WTC11 (cell line): Measurements from ENCODE around the gene ATMIN. TPM values are rescaled to one million over a fixed set of nuclear protein-coding genes. Genes with fewer than 3 reads are reported as not detected.

Experiments
- ATAC-seq: fragments of 200-7000 bp; cut with Tn5 transposase; 2 replicates; pipeline ENCODE4 v1.10.0; 2021; ENCODE audit warnings: mild to moderate bottlenecking, moderate library complexity
- CTCF ChIA-PET: fragments of 300-600 bp; sonication (Branson Sonifier 250); formaldehyde crosslinking; loops from one replicate; lab custom pipeline; 2021; ENCODE audit warnings: antibody characterized with exemption; lab: Charles Lee
- POLR2A ChIA-PET: fragments of 350-600 bp; sonication (Branson Sonifier 250); formaldehyde crosslinking; loops from one replicate; lab custom pipeline; 2021; ENCODE audit warnings: antibody characterized with exemption; lab: Charles Lee
- DNase-seq: peaks from one replicate; pipeline ENCODE4 v3.0.0; 2021; ENCODE audit warnings: low spot score
- H3K27ac Mint-ChIP-seq: 2 replicates; pipeline ENCODE4 v1.8.0; 2021; ENCODE audit warnings: mixed read lengths
- H3K27me3 Mint-ChIP-seq: 2 replicates; pipeline ENCODE4 v1.8.0; 2021; ENCODE audit warnings: low read depth, mild to moderate bottlenecking, moderate library complexity, mixed read lengths
- H3K36me3 Mint-ChIP-seq: 2 replicates; pipeline ENCODE4 v1.8.0; 2021; ENCODE audit warnings: mixed read lengths
- H3K4me1 Mint-ChIP-seq: 2 replicates; pipeline ENCODE4 v1.8.0; 2022; ENCODE audit warnings: mixed read lengths
- H3K4me3 Mint-ChIP-seq: 2 replicates; pipeline ENCODE4 v1.8.0; 2021; ENCODE audit warnings: mild to moderate bottlenecking, moderate library complexity, mixed read lengths
- H3K9me3 Mint-ChIP-seq: 2 replicates; pipeline ENCODE4 v1.8.0; 2021; ENCODE audit warnings: mixed read lengths
- CDX4 ChIP-seq: fragments of 250-450 bp; sonication (Bioruptor Pico); IDR thresholded peaks from 2 replicates; pipeline ENCODE4 v1.9.0; 2021; ENCODE audit warnings: moderate library complexity, mild to moderate bottlenecking, inconsistent platforms, borderline replicate concordance
- E2F5 ChIP-seq: sonication (generic); formaldehyde crosslinking; IDR thresholded peaks from 2 replicates; pipeline ENCODE4 v1.8.1; 2022; ENCODE audit warnings: mild to moderate bottlenecking, moderate library complexity, missing genetic modification reagents
- GABPB1 ChIP-seq: sonication (generic); formaldehyde crosslinking; IDR thresholded peaks from 2 replicates; pipeline ENCODE4 v1.8.1; 2023; ENCODE audit warnings: mild to moderate bottlenecking, missing genetic modification reagents
- GTF2I ChIP-seq: fragments of 250-450 bp; sonication (Bioruptor Pico); conservative IDR thresholded peaks from 2 replicates; pipeline ENCODE4 v1.4.0; 2021; ENCODE audit warnings: mild to moderate bottlenecking
- IRF1 ChIP-seq: sonication (generic); formaldehyde crosslinking; IDR thresholded peaks from 2 replicates; pipeline ENCODE4 v1.8.0; 2023; ENCODE audit warnings: missing genetic modification reagents
- MYBL2 ChIP-seq: sonication (generic); formaldehyde crosslinking; IDR thresholded peaks from 2 replicates; pipeline ENCODE4 v1.8.1; 2023; ENCODE audit warnings: mild to moderate bottlenecking, moderate library complexity, missing genetic modification reagents
- NR2C2 ChIP-seq: sonication (generic); formaldehyde crosslinking; IDR thresholded peaks from 2 replicates; pipeline ENCODE4 v1.8.0; 2022; ENCODE audit warnings: mild to moderate bottlenecking, missing genetic modification reagents
- RORB ChIP-seq: fragments of 250-450 bp; sonication (Bioruptor Pico); IDR thresholded peaks from 2 replicates; pipeline ENCODE4 v1.9.0; 2021; ENCODE audit warnings: mild to moderate bottlenecking
- SMAD4 ChIP-seq: sonication (generic); formaldehyde crosslinking; IDR thresholded peaks from 2 replicates; pipeline ENCODE4 v1.8.0; 2022; ENCODE audit warnings: mild to moderate bottlenecking, missing genetic modification reagents
- SOX15 ChIP-seq: fragments of 250-450 bp; sonication (Bioruptor Pico); IDR thresholded peaks from 2 replicates; pipeline ENCODE4 v1.9.0; 2021; ENCODE audit warnings: mild to moderate bottlenecking
- SP1 ChIP-seq: sonication (generic); formaldehyde crosslinking; conservative IDR thresholded peaks from 2 replicates; pipeline ENCODE4 v1.8.1; 2022; ENCODE audit warnings: missing genetic modification reagents
- TCF7 ChIP-seq: sonication (generic); formaldehyde crosslinking; IDR thresholded peaks from 2 replicates; pipeline ENCODE4 v1.8.0; 2022; ENCODE audit warnings: mild to moderate bottlenecking, low read depth, missing genetic modification reagents, moderate library complexity
- USF2 ChIP-seq: sonication (generic); formaldehyde crosslinking; IDR thresholded peaks from 2 replicates; pipeline ENCODE4 v1.8.1; 2023; ENCODE audit warnings: mild to moderate bottlenecking, missing genetic modification reagents, moderate library complexity
- ZBTB21 ChIP-seq: sonication (generic); formaldehyde crosslinking; IDR thresholded peaks from 2 replicates; pipeline ENCODE4 v1.8.1; 2023; ENCODE audit warnings: mild to moderate bottlenecking, missing genetic modification reagents, borderline replicate concordance
- ZNF317 ChIP-seq: sonication (generic); formaldehyde crosslinking; IDR thresholded peaks from 2 replicates; pipeline ENCODE4 v1.8.1; 2023; ENCODE audit warnings: low read depth, mild to moderate bottlenecking, moderate library complexity, missing genetic modification reagents, borderline replicate concordance
- ZNF396 ChIP-seq: fragments of 250-450 bp; sonication (Bioruptor Pico); IDR thresholded peaks from 2 replicates; pipeline ENCODE4 v1.8.0; 2021; ENCODE audit warnings: mild to moderate bottlenecking, moderate library complexity, borderline replicate concordance
- ZNF416 ChIP-seq: fragments of 250-450 bp; sonication (Bioruptor Pico); IDR thresholded peaks from 2 replicates; pipeline ENCODE4 v1.9.0; 2021; ENCODE audit warnings: mild to moderate bottlenecking, inconsistent platforms
- total RNA-seq: library from RNA; stranded (reverse); gene quantifications from 3 replicates; pipeline ENCODE4 v1.2.3, GENCODE V29; 2021
- TF ChIP-seq, protein P1 (sequence below): sonication (generic); formaldehyde crosslinking; conservative IDR thresholded peaks from 2 replicates; pipeline ENCODE4 v1.8.1; 2023; ENCODE audit warnings: mild to moderate bottlenecking, low read depth, missing genetic modification reagents, moderate library complexity
- TF ChIP-seq, protein P2 (sequence below): sonication (generic); formaldehyde crosslinking; IDR thresholded peaks from 2 replicates; pipeline ENCODE4 v1.8.1; 2022; ENCODE audit warnings: missing genetic modification reagents, borderline replicate concordance
- TF ChIP-seq, protein P3 (sequence below): fragments of 250-450 bp; sonication (Bioruptor Pico); IDR thresholded peaks from 2 replicates; pipeline ENCODE4 v1.9.0; 2021; ENCODE audit warnings: mild to moderate bottlenecking
- TF ChIP-seq, protein P4 (sequence below): fragments of 250-450 bp; sonication (Bioruptor Pico); IDR thresholded peaks from 2 replicates; pipeline ENCODE4 v1.8.0; 2021; ENCODE audit warnings: mild to moderate bottlenecking

The ATMIN gene
- total RNA-seq, 1 experiment from 2014 or later, result 43.1 TPM

DNA sequence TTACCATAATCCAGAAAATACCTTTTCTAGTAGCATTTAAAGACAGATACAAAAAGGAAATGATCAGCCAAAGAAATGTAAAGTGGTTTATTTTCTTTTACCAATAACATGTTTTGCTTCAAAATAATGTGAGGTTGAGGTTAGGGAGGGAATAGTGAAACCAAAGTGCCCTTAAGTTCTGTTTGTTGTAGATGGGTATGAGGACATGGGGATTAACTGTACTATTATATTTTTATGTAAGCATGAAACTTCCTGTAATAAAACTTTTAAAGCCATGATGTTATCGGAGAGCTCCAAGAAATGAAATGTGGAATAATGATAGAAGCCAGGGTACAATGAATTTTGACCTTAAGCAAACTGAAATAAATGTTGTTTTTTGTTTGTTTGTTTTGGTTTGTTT is 31.5 kb downstream of the ATMIN start (continued):
- TF ChIP-seq, protein P1, sequence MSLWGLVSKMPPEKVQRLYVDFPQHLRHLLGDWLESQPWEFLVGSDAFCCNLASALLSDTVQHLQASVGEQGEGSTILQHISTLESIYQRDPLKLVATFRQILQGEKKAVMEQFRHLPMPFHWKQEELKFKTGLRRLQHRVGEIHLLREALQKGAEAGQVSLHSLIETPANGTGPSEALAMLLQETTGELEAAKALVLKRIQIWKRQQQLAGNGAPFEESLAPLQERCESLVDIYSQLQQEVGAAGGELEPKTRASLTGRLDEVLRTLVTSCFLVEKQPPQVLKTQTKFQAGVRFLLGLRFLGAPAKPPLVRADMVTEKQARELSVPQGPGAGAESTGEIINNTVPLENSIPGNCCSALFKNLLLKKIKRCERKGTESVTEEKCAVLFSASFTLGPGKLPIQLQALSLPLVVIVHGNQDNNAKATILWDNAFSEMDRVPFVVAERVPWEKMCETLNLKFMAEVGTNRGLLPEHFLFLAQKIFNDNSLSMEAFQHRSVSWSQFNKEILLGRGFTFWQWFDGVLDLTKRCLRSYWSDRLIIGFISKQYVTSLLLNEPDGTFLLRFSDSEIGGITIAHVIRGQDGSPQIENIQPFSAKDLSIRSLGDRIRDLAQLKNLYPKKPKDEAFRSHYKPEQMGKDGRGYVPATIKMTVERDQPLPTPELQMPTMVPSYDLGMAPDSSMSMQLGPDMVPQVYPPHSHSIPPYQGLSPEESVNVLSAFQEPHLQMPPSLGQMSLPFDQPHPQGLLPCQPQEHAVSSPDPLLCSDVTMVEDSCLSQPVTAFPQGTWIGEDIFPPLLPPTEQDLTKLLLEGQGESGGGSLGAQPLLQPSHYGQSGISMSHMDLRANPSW (CRISPR knock-in tag), result no peak
- TF ChIP-seq, protein P2, sequence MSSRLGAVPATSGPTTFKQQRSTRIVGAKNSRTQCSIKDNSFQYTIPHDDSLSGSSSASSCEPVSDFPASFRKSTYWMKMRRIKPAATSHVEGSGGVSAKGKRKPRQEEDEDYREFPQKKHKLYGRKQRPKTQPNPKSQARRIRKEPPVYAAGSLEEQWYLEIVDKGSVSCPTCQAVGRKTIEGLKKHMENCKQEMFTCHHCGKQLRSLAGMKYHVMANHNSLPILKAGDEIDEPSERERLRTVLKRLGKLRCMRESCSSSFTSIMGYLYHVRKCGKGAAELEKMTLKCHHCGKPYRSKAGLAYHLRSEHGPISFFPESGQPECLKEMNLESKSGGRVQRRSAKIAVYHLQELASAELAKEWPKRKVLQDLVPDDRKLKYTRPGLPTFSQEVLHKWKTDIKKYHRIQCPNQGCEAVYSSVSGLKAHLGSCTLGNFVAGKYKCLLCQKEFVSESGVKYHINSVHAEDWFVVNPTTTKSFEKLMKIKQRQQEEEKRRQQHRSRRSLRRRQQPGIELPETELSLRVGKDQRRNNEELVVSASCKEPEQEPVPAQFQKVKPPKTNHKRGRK (CRISPR knock-in tag), result no peak
- no peak for TF ChIP-seq SP1 (CRISPR knock-in tag)
- TF ChIP-seq RORB (CRISPR knock-in tag), result no peak

GRCh38 chr16:81069063-81069462 is 33.4 kb downstream of the ATMIN start:
- H3K36me3 Mint-ChIP-seq, result no peaks in the 10 kb centered on the region
- CTCF ChIA-PET, result interaction anchor here (1.5 kb wide), 1 partner anchor 33 kb away, joined by 4 read pairs; the partner anchor contains the start of gene ATMIN
- DNase-seq (no peak), ATAC-seq (no peak)
- H3K4me3 Mint-ChIP-seq, result no peak overlapping the region
- H3K9me3 Mint-ChIP-seq, result no peaks in the 10 kb centered on the region
- H3K4me1 Mint-ChIP-seq, result peaks cover 17% of the 10 kb centered on the region
- POLR2A ChIA-PET, result no interaction called here
- no peaks in the 10 kb centered on the region for H3K27me3 Mint-ChIP-seq
- H3K27ac Mint-ChIP-seq, result no peak overlapping the region
- TF ChIP-seq ZNF317 (CRISPR knock-in tag) (no peak), ZBTB21 (CRISPR knock-in tag) (no peak)

- ATAC-seq (no peak), DNase-seq (no peak)
- Mint-ChIP-seq H3K4me3 (no peak overlapping the region), H3K27ac (no peak overlapping the region), H3K9me3 (no peaks in the 10 kb centered on the region), H3K4me1 (peaks cover 20% of the 10 kb centered on the region), H3K36me3 (no peaks in the 10 kb centered on the region), H3K27me3 (no peaks in the 10 kb centered on the region; the same call in 1 of the 2 replicates)
- TF ChIP-seq, protein P3, sequence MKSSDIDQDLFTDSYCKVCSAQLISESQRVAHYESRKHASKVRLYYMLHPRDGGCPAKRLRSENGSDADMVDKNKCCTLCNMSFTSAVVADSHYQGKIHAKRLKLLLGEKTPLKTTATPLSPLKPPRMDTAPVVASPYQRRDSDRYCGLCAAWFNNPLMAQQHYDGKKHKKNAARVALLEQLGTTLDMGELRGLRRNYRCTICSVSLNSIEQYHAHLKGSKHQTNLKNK (CRISPR knock-in tag), result no peak
- TF ChIP-seq ZNF416 (CRISPR knock-in tag) (no peak), ZNF396 (CRISPR knock-in tag) (no peak), MYBL2 (CRISPR knock-in tag) (no peak), SOX15 (CRISPR knock-in tag) (no peak), SMAD4 (CRISPR knock-in tag) (no peak), GABPB1 (CRISPR knock-in tag) (no peak), CDX4 (no peak), USF2 (CRISPR knock-in tag) (no peak), E2F5 (no peak), IRF1 (CRISPR knock-in tag) (no peak), NR2C2 (CRISPR knock-in tag) (no peak), TCF7 (CRISPR knock-in tag) (no peak), GTF2I (CRISPR knock-in tag) (no peak)
- TF ChIP-seq, protein P1 (CRISPR knock-in tag), result no peak
- TF ChIP-seq, protein P4, sequence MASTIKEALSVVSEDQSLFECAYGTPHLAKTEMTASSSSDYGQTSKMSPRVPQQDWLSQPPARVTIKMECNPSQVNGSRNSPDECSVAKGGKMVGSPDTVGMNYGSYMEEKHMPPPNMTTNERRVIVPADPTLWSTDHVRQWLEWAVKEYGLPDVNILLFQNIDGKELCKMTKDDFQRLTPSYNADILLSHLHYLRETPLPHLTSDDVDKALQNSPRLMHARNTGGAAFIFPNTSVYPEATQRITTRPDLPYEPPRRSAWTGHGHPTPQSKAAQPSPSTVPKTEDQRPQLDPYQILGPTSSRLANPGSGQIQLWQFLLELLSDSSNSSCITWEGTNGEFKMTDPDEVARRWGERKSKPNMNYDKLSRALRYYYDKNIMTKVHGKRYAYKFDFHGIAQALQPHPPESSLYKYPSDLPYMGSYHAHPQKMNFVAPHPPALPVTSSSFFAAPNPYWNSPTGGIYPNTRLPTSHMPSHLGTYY (CRISPR knock-in tag), result no peak
- CTCF ChIA-PET, result no interaction called here
- POLR2A ChIA-PET, result no interaction called here
Measured at GRCh38 chr16:81070979-81071378, 35.3 kb downstream of the ATMIN start.
